CD14-positive monocyte (primary cell): ENCODE measurements around the gene COQ8B. TPM values are rescaled to one million over a fixed set of nuclear protein-coding genes. Genes with fewer than 3 reads are reported as not detected.

Experiments
- DNase-seq, 3 donors: peaks; one replicate each; pipeline ENCODE4 v3.0.0-alpha.2; 2011 to 2022
- H2AFZ ChIP-seq: 2 replicates; pipeline ENCODE4 v1.6.0; 2012; ENCODE audit warnings: mild to moderate bottlenecking, low read depth, low read length, inconsistent platforms; ENCODE audit not compliant: insufficient read depth, poor library complexity, severe bottlenecking
- H3K27ac ChIP-seq, 2 donors: 1 replicate in 1 of 2; 2 replicates in 1 of 2; pipeline ENCODE4 v1.5.1; 2012 to 2013; ENCODE audit warnings: low read length in 2 of 2, control low read depth in 1 of 2, inconsistent platforms in 1 of 2, low read depth in 1 of 2, mild to moderate bottlenecking in 1 of 2
- H3K27me3 ChIP-seq, 2 donors: one replicate each; pipeline versions ENCODE4 v1.6.0 to v1.6.1; 2011 to 2013; ENCODE audit warnings: low read length in 2 of 2; ENCODE audit not compliant: control insufficient read depth in 2 of 2, insufficient read depth in 2 of 2
- H3K36me3 ChIP-seq, 2 donors: replicated peaks in 1 of 2; 1 replicate in 1 of 2; 2 replicates in 1 of 2; pipeline versions ENCODE4 v1.5.1 to v1.6.1; 2012 to 2013; ENCODE audit warnings: low read length in 2 of 2, control low read depth in 1 of 2, inconsistent platforms in 1 of 2, mild to moderate bottlenecking in 1 of 2; ENCODE audit not compliant: insufficient read depth in 2 of 2, control insufficient read depth in 1 of 2
- H3K4me1 ChIP-seq, 2 donors: 1 replicate in 1 of 2; 2 replicates in 1 of 2; pipeline versions ENCODE4 v1.5.1 to v1.6.1; 2012 to 2013; ENCODE audit warnings: low read length in 2 of 2, control low read depth in 1 of 2, inconsistent platforms in 1 of 2, mild to moderate bottlenecking in 1 of 2, moderate library complexity in 1 of 2; ENCODE audit not compliant: insufficient read depth in 2 of 2, control insufficient read depth in 1 of 2
- H3K4me2 ChIP-seq: replicated peaks from 2 replicates; pipeline ENCODE3; 2012; ENCODE audit warnings: low read length, moderate library complexity, mild to moderate bottlenecking; ENCODE audit not compliant: poor library complexity, severe bottlenecking; ENCODE audit errors: extremely low read depth
- H3K4me3 ChIP-seq, 3 experiments: fragments of 200-600 bp in 1 of 3; sonication (generic) in 1 of 3; replicated peaks in 1 of 3; 1 replicate in 2 of 3; 2 replicates in 1 of 3; pipeline ENCODE4 v1.5.1; 2011 to 2013; ENCODE audit warnings: low read length in 3 of 3, mild to moderate bottlenecking in 3 of 3, control low read depth in 2 of 3, low read depth in 2 of 3, inconsistent platforms in 1 of 3, moderate library complexity in 1 of 3
- H3K79me2 ChIP-seq: 2 replicates; pipeline ENCODE4 v1.6.0; 2012; ENCODE audit warnings: mild to moderate bottlenecking, control low read depth, inconsistent platforms, low read length, moderate library complexity; ENCODE audit not compliant: insufficient read depth
- H3K9ac ChIP-seq: 2 replicates; pipeline ENCODE4 v1.6.0; 2017; ENCODE audit warnings: low read length, mild to moderate bottlenecking; ENCODE audit not compliant: insufficient read depth, poor library complexity, severe bottlenecking
- H3K9me3 ChIP-seq, 2 donors: replicated peaks in 1 of 2; 1 replicate in 1 of 2; 2 replicates in 1 of 2; pipeline versions ENCODE4 v1.5.1 to v1.6.1; 2012 to 2013; ENCODE audit warnings: low read length in 2 of 2, control low read depth in 1 of 2; ENCODE audit not compliant: control insufficient read depth in 1 of 2, insufficient read depth in 1 of 2
- H4K20me1 ChIP-seq: 2 replicates; pipeline ENCODE4 v1.6.0; 2012; ENCODE audit warnings: mild to moderate bottlenecking, low read length, control low read depth, moderate library complexity; ENCODE audit not compliant: insufficient read depth
- H3K27ac Mint-ChIP-seq, 7 donors: one replicate each; pipeline ENCODE4 v1.8.0; 2020; ENCODE audit warnings: mild to moderate bottlenecking in 7 of 7, mixed read lengths in 7 of 7, moderate library complexity in 6 of 7, inconsistent platforms in 2 of 7
- H3K27me3 Mint-ChIP-seq, 3 donors: one replicate each; pipeline ENCODE4 v1.8.0; 2021 to 2022; ENCODE audit warnings: low read depth in 3 of 3, mild to moderate bottlenecking in 3 of 3, mixed read lengths in 3 of 3, moderate library complexity in 3 of 3, inconsistent platforms in 1 of 3
- H3K36me3 Mint-ChIP-seq, 2 donors: one replicate each; pipeline ENCODE4 v1.8.0; 2020; ENCODE audit warnings: mixed read lengths in 2 of 2, inconsistent platforms in 1 of 2, mild to moderate bottlenecking in 1 of 2
- H3K4me1 Mint-ChIP-seq: one replicate; pipeline ENCODE4 v1.8.0; 2020; ENCODE audit warnings: mild to moderate bottlenecking, mixed read lengths
- H3K4me3 Mint-ChIP-seq, 2 donors: one replicate each; pipeline ENCODE4 v1.8.0; 2020; ENCODE audit warnings: mild to moderate bottlenecking in 2 of 2, mixed read lengths in 2 of 2, moderate library complexity in 1 of 2
- H3K9me3 Mint-ChIP-seq, 7 donors: one replicate each; pipeline ENCODE4 v1.8.0; 2020 to 2022; ENCODE audit warnings: mixed read lengths in 7 of 7, mild to moderate bottlenecking in 6 of 7, moderate library complexity in 6 of 7, inconsistent platforms in 2 of 7
- WGBS: methylation state at CpG from one replicate; pipeline ENCODE4 v1.1.5; 2013; ENCODE audit warnings: missing lambda C conversion rate; ENCODE audit not compliant: insufficient coverage; 5-methylcytosine and 5-hydroxymethylcytosine counted together
- intact Hi-C, 2 donors: fragments of 100-400 bp; cut with micrococcal nuclease; formaldehyde crosslinking; loops; one replicate each; pipeline versions ENCODE4 v1.15.0 to v1.15.1; 2023
- polyA plus RNA-seq, 3 donors: library from polyadenylated mRNA; depleted of rRNA in 1 of 3; unstranded in 2 of 3; stranded (reverse) in 1 of 3; fragments of 300-500 nt in 2 of 3; fragments of >200 nt in 1 of 3; fragmentation: Illumina TruSeq in 2 of 3; gene quantifications; 1 replicate in 2 of 3; 2 replicates in 1 of 3; pipeline ENCODE4 v1.2.3, GENCODE V29; 2012 to 2021
- TF ChIP-seq, protein P1 (sequence below): fragments of 200-600 bp; IDR thresholded peaks from one replicate; pipeline ENCODE4 v1.8.0; 2022; ENCODE audit warnings: antibody characterized with exemption, mild to moderate bottlenecking

COQ8B gene
- polyA plus RNA-seq, 3 donors, result 16.0 to 44.0 (median 23.4) TPM

DNA sequence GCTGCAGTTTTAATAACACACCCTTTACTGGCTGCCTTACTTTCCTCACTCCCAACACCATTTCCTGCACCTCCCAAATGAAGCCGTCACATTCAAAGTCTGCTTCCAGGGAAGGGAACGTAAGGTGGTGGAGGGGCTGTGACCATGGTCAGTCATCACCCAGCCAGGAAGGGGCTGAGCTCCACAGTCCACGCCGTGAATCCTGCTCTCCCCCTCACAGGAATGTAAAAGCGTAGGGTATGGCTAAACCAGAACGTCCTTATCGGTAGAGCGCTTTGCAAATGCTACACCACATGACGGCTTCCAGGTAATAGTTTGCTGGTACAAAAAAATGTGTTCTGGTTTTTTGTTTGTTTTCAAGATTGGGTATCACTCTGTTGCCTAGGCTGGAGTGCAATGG is 33.2 kb downstream of the COQ8B start:
- WGBS, result 100% methylated on average over 1 of the region's 9 CpGs
- Histone ChIP-seq H4K20me1 (no peaks in the 10 kb centered on the region), H3K4me3 (no peak overlapping the region), H3K4me1 (peaks cover 5 to 7% of the 10 kb centered on the region in 2 donors), H3K79me2 (no peaks in the 10 kb centered on the region), H2AFZ (no peak overlapping the region), H3K4me2 (no peak overlapping the region), H3K9ac (no peak overlapping the region), H3K27ac (no peak overlapping the region), H3K27me3 (no peaks in the 10 kb centered on the region), H3K9me3 (no peaks in the 10 kb centered on the region), H3K36me3 (no peaks in the 10 kb centered on the region)
- intact Hi-C loops, result no loop called here
- H3K36me3 Mint-ChIP-seq, result peaks cover 23 to 32% of the 10 kb centered on the region in 2 donors
- no peak overlapping the region for H3K4me3 Mint-ChIP-seq
- peak overlapping the region in 1 of 7 donors; percentile 53 for H3K27ac Mint-ChIP-seq
- TF ChIP-seq, protein P1, sequence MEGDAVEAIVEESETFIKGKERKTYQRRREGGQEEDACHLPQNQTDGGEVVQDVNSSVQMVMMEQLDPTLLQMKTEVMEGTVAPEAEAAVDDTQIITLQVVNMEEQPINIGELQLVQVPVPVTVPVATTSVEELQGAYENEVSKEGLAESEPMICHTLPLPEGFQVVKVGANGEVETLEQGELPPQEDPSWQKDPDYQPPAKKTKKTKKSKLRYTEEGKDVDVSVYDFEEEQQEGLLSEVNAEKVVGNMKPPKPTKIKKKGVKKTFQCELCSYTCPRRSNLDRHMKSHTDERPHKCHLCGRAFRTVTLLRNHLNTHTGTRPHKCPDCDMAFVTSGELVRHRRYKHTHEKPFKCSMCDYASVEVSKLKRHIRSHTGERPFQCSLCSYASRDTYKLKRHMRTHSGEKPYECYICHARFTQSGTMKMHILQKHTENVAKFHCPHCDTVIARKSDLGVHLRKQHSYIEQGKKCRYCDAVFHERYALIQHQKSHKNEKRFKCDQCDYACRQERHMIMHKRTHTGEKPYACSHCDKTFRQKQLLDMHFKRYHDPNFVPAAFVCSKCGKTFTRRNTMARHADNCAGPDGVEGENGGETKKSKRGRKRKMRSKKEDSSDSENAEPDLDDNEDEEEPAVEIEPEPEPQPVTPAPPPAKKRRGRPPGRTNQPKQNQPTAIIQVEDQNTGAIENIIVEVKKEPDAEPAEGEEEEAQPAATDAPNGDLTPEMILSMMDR, result no peak
- H3K9me3 Mint-ChIP-seq, result peaks cover 0 to 4% (median 0%) of the 10 kb centered on the region in 7 donors
- peaks cover 0 to 1% (median 0%) of the 10 kb centered on the region in 3 donors for H3K27me3 Mint-ChIP-seq
- no peaks in the 10 kb centered on the region for H3K4me1 Mint-ChIP-seq
- no peak for DNase-seq

DNA sequence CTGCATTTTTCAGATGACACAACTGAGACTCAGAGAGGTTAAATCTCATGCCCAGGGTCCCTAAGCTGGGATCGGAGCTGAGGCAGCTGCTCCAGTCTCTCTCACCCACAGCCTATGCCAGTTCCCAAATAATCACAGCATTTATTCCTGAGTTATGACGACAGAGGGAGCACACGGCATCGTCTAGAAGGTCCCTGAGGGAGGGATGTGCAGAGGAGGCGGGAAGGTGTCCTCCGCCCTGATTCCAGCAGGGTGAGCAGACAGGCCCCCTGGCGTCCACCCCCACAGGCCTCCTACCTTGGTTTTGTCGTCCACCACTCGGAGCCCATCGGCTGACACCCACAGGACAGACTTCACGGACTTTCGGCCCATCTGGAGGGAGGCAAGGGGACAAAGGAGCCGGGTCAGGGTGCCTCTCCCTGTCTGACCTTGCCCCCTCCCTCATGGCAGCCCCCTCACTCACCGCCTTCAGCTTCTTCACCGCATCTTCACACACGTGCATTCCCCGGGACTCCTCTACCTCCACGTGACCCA is 34.2 kb downstream of the COQ8B start:
- intact Hi-C loops, result no loop called here
- H3K36me3 ChIP-seq, result peaks cover 0 to 1% of the 10 kb centered on the region in 2 donors
- Mint-ChIP-seq H3K4me3 (no peak overlapping the region), H3K27ac (peak overlapping the region in 1 of 7 donors; percentile 69), H3K4me1 (no peaks in the 10 kb centered on the region), H3K36me3 (peaks cover 31 to 40% of the 10 kb centered on the region in 2 donors), H3K27me3 (peaks cover 0 to 1% (median 0%) of the 10 kb centered on the region in 3 donors), H3K9me3 (peaks cover 0 to 4% (median 0%) of the 10 kb centered on the region in 7 donors)
- peaks cover 4% of the 10 kb centered on the region in 2 donors for H3K4me1 ChIP-seq
- TF ChIP-seq, protein P1, result no peak
- 98% methylated on average over 11 of the region's 18 CpGs for WGBS
- H3K9me3 ChIP-seq, result no peaks in the 10 kb centered on the region
- no peaks in the 10 kb centered on the region for H3K79me2 ChIP-seq
- H3K27me3 ChIP-seq, result no peaks in the 10 kb centered on the region
- H4K20me1 ChIP-seq, result no peaks in the 10 kb centered on the region
- H3K9ac ChIP-seq, result no peak overlapping the region
- no peak for DNase-seq
- H3K4me3 ChIP-seq, result no peak overlapping the region
- no peak overlapping the region for H3K4me2 ChIP-seq
- no peak overlapping the region for H3K27ac ChIP-seq
- no peak overlapping the region for H2AFZ ChIP-seq
